Activated CD4-positive, alpha-beta T cell treated with anti-CD3 and anti-CD28 coated beads, Interleukin-2, amount 50 U/mL, for 24 hours (primary cell): Measurements from ENCODE around the gene B4GALT2.
A peak's percentile ranks its signal among the peaks of the same experiment; 100 is the strongest.

Experiments
- DNase-seq, 2 donors: peaks; one replicate each; pipeline ENCODE4 v3.0.0-alpha.2; 2020; ENCODE audit warnings: low read depth in 1 of 2, low spot score in 1 of 2

Gene B4GALT2

DNA sequence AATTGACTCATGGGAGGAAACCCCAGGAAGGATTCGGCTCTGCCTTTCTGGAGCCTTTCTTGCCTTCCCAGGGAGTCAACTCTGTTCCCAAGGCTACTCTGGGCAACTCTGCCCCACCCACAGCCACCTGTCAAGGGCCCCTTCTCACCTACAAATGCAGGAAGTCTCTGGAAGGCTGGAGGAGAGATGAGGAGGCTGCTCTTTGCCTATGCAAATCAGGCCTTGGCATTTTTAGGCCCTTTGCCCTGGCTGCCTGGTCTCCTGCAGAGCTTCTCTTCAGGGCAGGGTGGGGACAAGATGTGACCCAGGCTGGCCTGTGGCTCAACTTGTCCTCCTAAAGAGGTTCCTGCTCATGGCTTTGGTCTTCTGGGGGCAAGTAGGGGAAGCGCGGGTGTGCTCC, 46.8 kb downstream of the B4GALT2 start:
- no peak for DNase-seq

DNA sequence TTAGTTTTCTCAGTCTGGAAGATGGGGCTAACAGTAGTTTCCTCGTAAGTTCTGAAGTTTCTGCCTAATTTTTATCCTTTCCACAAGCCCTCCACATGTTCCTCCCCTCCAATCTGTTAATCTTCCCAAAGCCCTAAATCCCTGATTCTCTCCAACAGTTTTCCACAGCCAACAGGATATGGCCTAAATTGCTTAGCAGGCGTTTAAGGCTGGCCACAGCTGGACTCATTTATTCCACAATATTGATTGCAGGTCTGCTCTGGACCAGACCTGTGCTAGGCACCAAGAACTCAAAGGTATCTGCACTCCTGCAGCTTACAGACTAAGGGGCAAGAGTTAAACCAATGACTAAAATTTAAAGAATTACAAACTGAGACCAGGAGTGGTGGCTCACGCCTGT, 48.3 kb downstream of the B4GALT2 start:
- DNase-seq, result no peak

DNA sequence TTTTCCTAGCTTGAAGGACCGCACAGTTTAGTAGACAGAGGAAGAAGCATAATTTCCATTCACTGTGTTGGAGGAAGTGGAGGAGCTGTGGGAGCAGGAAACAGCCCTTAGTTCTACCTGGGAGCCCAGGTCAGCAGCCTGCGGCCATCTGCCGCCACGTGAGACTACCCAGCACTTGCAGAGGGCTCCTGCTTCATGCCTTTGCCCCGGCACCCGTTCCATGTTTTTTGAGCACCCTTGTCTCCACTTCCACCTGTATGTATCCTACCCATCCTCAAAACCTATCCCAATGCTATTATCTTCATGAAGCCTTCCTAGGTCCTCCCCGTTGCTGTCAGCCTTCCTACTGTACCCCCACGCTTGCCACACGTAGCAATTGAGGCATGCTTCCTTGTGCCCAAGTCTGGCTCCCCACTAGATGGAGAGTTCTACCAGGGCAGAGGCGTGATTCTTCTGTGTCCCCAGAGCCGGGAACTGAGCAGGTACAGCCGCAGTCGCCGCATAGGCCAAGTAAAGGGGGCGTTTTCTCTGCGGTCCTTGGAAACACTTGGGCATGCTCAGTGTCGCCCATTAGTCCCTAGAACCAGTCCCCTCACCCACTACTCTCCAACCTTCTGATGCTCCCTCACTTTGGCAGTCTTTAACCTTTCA, 50.4 kb downstream of the B4GALT2 start:
- no peak for DNase-seq

DNA sequence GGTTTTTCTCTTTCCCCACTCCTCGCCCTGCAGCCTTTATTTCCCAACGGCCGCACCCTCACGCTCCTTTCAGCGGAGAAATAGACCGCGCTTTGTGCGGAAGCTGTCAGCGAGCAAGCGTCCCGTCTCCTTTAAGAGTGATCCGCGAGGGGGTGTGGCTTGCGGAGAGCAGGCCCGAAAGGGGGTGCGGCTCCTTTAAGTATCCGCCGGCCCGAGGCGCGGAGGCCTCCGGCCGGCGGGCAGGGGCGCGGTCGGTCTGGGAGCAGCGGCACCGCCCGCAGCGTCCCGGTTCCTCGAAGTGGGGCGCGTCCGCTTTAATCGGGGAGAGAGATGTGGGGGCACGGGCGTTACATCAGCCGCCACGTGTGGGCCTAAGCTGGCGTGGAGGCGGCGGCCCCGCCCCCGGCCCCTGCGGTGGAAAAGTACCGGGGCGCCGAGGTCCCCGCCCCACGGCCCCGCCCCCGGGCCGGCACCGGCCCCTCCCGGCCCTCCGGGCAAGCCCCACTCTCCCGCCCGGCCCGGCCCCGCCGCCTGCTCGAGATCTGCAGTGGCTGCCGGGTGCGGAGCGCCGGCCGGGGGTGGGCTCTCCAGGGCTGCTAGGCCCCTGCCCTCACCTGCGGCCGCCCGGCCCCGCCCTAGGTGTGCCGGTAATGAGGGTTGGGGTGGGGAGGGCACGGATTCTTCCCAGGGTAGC, 51.0 kb downstream of the B4GALT2 start:
- peak; percentile 76 to 84 for DNase-seq

DNA sequence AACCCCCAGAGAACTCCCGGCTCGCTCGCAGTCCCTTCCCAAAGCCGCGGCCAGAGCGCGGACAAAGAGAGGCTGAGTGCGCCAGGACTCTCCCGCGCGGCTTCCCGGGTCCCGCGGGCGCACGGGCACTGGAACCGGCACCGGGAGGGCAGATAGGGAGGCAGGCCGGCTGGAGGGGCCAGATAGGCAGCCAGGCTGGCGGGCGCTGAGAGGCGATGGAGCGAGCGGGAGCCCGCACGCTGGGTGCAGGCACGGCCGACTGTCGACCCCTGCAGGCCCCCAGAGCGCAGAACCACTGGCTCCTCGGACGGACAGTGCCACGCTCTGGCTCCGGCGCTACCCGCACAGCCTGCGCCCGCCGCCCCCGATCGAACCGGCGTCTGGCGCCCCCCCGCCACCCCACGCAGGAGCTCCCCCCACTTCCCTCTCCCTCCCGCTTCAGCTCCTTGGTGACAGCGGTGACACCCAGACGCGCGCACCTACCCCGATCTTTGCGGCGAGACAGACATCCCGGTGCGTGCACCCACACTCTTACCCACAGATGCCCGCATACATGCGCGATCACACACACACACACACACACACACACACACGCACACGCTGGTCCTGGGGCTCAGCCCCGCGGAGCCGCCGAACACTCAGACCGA, 51.7 kb downstream of the B4GALT2 start:
- peak; percentile 6 to 32 for DNase-seq

DNA sequence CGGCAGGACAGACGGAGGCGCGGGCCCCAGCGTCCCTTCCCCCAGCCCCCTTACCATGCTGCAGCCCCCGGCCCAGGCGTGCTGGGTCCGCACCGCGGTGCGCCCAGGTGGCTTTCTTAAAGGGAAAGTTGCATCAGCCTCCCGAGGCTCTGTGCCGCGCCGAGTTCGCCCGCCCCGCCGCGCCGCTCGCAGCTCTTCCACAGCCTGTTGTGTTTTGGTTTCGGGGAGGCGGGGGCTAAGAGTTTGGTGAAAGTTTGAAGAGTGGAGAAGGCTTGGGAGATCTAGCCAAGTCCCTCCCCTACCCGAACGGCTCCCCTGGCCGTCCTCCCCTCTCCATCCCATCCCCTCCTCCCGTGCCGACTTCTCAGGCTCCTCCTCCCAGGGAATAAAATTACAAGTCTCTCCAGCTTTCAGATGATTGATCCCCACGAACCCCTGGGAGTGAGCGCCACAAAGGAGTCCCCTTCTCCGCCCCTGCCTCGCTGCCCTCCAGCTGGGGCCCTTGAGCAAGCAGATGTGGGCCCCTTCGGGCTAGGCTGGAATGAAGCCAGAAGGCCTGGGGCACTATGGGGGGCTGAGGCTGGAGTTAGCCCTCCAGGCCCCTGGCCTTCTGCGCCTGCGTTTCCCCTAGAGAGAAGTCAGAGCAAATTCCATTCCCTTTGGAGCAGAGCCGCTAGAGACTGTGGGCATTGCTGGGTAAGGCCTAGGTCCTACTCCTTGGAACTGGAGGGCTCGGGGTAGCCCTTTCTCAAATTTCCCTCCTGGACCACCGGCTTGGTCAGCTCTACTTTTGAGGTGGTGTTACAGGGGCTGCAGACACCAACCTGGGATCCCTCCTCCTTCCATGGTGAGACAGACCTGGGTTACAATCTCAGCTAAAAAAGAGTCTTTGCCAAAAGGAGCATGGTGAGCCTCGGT, 52.5 kb downstream of the B4GALT2 start, which contains the start of gene SLC6A9:
Gene SLC6A9, minus strand, starts transcription at position 211 of the 918 bp plus-strand sequence. CDS start 7,185 bp downstream, outside the sequence.
- peak; percentile 19 to 29 for DNase-seq

DNA sequence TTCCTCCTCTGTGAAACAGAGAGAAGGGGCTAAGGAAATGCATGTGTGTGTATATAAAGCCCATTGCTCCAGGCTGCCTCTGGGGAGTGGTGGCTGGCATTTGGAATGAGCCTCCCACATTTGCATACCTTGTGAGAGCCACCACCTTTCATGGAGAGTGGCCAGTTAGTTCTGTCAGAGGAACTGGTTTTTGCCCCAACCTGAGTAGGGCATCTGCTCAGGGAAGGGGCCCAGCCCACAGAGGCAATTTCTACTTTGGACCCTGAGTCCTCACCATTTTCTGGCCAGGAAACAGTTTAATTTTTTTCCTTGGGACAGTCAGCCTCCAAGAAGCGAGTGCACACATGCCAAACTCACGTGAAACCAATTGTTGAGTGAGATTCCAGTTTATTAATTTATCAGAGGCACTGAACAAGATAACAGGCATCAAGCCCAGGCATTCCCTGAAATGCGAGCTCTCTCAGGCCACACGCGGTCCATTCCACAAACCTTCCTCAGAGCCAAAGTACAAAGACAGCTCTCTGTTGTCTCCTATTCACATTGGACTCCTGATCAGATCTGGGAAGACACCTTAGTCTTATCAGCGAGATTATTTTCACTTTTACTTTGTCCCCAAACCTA, 53.3 kb downstream of the B4GALT2 start:
- DNase-seq, result no peak

DNA sequence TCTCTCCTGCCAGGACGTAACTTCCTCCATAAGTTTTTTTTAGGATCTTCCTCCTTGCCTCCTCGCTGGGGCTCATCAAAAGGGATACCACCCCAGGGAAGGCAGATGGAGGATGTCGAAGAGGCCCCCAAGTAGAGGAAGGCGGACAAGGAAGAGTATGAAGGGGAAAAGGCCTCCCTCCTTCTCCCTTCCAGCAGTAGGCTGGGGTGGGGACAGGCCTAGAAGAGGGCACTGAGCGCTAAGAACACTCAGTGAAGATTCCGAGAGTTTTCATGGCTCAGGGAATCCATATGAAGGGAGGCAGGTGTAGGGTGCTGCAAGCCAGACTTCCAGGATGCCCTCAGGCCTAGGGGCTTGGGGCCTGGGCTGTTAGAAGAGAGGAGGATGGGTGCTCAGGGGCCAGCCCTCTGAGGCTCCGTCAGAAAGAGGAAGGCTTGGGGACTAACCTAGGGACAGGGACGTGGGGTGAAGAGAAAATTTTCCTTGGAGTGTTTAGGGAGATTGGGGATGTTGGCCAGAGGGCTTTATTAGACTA, 54.1 kb downstream of the B4GALT2 start:
- no peak for DNase-seq

DNA sequence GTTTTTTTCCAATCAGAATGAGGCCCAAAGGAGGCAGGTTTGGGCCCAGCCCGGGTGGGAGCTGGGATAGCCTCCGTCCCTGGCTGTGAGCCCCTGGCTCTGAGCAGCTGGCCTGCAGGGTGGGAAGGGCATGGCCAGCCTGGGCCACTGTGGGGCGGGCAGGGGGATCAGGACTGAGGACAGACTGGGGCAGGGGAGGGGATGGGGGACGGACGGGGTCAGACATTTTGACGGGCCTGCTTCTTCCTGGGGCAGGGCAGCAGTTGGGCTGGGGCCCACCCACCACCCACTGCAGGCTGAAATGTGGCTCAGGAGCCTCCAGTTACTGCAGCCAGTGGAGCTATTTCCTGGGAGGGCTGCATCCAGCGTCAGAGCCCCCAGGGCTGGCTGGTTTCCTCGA, 54.7 kb downstream of the B4GALT2 start:
- DNase-seq, result no peak

DNA sequence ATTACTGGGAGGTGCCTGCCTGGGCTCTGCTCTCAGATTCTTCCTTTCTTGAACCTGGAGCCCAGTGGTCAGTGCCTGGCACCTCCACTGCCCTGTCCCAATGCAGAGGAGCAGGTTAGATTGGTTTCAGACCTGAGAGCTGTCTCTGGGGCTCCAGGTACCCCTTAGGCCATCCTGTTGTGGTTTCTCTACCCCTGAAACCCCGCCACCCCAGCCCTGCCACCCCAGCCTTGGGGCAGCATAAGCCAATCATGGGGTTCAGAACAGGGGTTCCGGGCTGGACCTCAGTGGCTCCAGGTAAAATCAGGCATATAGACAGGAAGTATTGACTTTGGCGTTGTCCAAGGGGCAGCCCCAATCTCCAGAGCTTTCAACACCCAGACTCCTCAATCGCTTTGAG, 55.4 kb downstream of the B4GALT2 start:
- no peak for DNase-seq

DNA sequence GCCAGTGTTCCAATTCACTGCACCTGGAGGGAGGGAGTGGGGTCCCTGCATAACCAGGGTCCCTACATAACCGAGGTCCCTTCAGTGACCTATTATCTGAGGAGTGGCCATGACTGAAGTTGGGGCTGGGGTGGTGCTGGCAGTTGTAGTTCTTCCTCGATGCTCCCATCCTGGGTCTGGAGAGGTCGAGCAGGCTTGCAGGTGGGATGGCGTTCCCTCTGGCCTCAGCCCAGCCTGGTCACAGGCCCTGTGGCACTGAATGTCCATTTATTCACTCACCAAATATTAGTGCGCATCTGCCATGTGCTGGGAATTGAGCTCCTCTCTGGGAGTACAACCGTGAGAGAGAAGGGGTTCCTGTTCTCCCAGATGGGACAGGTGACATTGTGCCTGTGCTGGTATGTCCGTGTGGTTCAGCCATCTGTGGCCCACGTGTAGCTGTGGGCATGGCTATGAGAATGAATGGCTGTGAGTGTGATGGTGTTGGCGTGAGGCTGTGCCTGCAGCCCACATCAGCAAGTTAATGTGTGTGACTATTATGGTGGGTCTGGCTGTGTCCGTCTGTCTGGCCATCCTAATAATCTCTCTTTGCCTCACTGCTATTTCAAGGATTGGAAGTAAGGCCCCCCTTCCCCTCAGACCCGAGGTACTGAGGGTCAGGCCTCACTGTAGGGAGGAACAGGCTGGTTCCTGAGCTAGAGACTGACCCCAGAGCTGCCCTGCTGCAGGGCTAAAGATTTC, 56.1 kb downstream of the B4GALT2 start:
- DNase-seq, result no peak

DNA sequence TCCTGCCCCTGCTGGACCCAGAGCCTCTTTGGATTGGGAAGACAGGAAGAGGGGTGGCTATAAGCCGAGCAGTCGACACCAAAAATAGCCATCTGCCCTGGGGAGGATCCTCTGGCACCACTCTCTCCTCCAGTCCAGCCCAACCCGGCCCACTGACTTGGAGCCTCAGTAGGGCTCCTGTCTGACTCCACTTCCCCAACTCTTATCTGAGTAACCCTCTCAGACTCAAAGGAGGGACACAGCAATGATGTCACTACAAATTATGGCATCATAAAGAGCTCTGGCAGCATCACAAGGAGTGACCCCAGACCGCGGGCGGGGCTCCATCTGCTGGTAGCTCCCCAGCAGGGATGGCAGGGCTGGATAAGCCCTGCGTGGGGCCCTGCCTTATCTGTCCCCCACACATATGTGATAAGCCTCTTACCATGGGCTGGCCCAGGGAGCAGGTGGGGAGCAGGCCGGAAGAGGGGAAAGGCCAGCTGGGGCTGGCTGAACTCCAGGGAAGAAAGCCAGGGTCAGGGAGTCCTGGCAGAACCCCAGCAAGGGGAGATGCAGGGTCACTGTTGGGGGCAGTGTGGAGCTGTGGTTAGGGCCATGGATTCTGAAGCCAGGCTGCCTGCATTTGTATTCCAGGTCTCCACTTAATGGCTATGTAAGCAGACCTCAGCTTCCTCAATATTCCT, 56.9 kb downstream of the B4GALT2 start:
- no peak for DNase-seq

DNA sequence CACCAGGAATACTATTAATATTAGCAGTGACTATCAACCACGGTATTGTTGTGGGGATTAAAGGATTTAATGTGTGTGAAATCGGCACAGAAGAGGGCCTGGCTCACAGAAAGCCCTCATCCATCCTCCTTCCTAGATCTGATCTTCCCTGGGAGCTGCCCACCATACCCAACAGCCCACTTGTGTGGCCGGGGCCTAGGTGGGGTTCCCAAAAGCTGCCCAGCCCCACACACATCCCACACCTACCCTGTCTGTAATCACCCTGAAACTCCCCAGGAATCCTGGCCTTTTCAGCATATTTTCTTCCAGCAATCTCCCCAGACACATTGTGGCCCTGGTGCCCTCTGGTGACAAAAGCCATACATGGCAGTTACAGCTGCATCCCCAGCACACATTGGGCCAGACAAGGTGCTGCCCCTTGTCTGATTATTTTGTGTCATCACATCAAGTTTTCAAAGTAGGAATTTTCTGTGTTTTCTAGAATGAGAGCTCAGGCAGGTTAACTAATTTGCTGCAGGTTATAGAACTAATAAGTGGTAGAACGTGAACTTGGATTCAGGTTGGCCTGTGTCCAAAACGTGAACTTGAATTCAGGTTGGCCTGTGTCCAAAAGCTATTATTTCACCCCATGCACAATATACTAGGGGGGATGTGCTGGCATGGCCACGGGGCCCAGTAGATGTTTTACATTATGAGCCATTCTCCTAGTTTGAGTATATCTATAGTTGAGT, 57.6 kb downstream of the B4GALT2 start:
- DNase-seq, result peak; percentile 32 to 63

DNA sequence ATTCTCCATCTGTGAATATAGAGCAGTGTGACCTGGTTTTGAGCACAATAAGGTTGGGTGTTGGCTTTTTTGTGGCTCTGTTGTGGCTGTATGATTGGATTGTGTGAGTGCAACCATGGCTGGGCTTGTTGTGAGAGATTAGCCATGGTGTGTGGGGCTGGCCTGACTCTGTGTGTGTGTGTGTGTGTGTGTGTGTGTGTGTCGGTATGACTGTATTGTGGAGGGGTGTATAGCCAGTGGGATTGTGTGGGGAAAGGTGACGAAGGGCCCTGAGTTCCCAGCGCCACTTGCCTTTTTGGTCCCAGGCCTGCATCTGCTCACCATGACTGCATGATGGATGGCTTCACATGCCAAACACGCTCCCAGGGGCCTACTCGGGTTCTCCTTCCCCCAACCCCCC, 58.1 kb downstream of the B4GALT2 start:
- DNase-seq, result no peak

DNA sequence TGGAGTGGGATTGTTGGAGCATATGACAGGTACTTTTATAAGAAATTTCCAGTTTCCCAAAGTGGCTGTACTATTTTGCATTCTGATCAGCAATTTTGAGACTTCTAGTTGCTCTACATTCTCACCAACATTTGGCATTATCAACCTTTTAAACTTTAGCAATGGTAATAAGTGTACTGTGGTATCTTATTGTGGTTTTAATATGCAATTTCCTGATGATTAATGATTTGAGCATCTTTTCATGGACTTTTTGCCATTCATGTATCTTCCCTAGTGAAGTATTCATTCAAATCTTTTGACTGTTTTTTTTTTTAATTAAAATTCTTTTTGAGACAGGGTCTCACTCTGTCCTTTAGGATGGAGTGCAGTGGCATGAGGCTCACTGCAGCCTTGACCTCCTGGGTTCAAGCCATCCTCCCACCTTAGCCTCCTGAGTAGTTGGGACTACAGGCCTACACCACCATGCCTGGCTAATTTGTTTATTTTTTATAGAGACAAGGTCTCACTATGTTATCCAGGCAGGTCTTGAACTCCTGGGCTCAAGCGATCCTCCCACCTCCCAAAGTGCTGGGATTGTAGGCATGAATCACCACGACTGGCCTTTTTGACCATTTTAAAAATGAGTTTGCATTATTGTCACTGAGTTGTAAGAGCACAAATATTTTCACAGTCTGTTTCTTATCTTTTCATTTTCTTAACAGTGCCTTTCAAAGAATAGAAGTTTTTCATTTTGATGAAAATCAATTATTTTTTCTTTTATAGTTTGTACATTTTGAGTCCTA, 60.1 kb downstream of the B4GALT2 start:
- DNase-seq, result no peak

DNA sequence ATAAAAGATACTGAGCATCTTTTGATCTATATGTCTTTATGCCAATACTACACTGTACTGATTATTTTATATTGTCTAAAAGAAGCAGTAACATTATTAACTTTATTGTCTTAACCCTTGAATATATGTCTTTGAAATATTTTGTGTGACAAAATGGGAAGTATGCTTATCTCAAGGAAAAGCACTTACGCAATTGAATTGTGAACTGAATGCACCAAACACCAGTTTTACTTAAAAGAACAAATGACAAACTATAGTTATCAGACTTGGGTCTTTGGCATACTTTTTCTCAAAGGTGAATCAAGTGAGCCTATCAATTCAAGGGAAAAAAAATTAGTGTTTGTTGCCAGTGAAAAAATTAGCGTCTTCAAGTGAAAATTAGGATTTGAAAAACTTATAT, 61.4 kb downstream of the B4GALT2 start:
- DNase-seq, result no peak
